Stomach (tissue), 4 donors: ENCODE data around the gene VSIG2.

Experiments
- EP300 ChIP-seq: sonication (generic); formaldehyde crosslinking; IDR thresholded peaks from one replicate; pipeline ENCODE4 v1.6.1; 2017; ENCODE audit warnings: antibody characterized with exemption
- POLR2A ChIP-seq, 4 donors: fragments of 450-650 bp; IDR thresholded peaks; one replicate each; pipeline ENCODE4 v1.6.1; 2016; ENCODE audit warnings: antibody characterized with exemption in 4 of 4, control low read depth in 2 of 4, mild to moderate bottlenecking in 1 of 4, moderate library complexity in 1 of 4
- TF ChIP-seq, protein P1 (sequence below), 7 experiments: fragments of 450-650 bp in 4 of 7; fragments of 200-600 bp in 3 of 7; sonication (generic) in 3 of 7; IDR thresholded peaks; one replicate each; pipeline ENCODE4 v1.5.1; 2016 to 2019; ENCODE audit warnings: antibody characterized with exemption in 7 of 7, control low read depth in 2 of 7, mild to moderate bottlenecking in 1 of 7

DNA sequence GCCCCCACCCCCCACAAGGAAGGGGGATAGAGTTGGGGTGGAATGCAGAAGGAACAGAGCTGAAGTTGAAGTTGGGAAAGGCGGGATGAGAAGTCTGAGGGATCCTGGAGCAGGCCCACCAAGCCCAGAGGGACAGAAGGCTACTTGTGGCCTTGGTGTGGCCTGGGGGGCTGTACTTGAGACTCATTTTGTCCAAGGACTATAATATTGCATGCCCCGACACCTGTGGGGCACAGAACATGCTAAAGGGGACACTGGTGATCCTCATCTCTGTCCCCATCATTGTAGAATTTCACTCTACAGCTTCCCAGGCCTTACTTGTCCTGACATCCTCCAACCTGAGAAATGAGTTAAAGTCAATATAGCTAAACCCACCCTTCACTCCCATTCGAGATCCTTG, 8.8 kb upstream of the VSIG2 start:
- TF ChIP-seq, protein P1, sequence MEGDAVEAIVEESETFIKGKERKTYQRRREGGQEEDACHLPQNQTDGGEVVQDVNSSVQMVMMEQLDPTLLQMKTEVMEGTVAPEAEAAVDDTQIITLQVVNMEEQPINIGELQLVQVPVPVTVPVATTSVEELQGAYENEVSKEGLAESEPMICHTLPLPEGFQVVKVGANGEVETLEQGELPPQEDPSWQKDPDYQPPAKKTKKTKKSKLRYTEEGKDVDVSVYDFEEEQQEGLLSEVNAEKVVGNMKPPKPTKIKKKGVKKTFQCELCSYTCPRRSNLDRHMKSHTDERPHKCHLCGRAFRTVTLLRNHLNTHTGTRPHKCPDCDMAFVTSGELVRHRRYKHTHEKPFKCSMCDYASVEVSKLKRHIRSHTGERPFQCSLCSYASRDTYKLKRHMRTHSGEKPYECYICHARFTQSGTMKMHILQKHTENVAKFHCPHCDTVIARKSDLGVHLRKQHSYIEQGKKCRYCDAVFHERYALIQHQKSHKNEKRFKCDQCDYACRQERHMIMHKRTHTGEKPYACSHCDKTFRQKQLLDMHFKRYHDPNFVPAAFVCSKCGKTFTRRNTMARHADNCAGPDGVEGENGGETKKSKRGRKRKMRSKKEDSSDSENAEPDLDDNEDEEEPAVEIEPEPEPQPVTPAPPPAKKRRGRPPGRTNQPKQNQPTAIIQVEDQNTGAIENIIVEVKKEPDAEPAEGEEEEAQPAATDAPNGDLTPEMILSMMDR (IDR thresholded peaks at IDR 0.05): no peak
- TF ChIP-seq POLR2A (IDR thresholded peaks at IDR 0.05) (no peak), EP300 (no peak)
